ENCODE results near the gene WAPL.

GRCh38 chr10:86415583-86415982, 106.0 kb downstream of the WAPL start:
- no peak for TF ChIP-seq CTCF (IDR thresholded peaks at IDR 0.05)
- no peak for TF ChIP-seq POLR2A (IDR thresholded peaks at IDR 0.05)

All from heart left ventricle (tissue), 13 donors.